Activated naive CD8-positive, alpha-beta T cell treated with anti-CD3 and anti-CD28 coated beads, Interleukin-2, amount 10 ng/mL, durations not matched to agents 7 days and 5 days (primary cell): ENCODE results near the gene ZNF224. TPM values are rescaled to one million over a fixed set of nuclear protein-coding genes. Genes with fewer than 3 reads are reported as not detected.

ENCODE experiments used
- ATAC-seq: fragments of 150-1000 bp; cut with Tn5 transposase; one replicate; pipeline ENCODE4 v1.10.0; 2021; ENCODE audit warnings: low read depth, moderate library complexity
- POLR2A ChIA-PET: fragments of 350-600 bp; sonication (Branson Sonifier 250); formaldehyde crosslinking; loops from one replicate; lab custom pipeline; 2021; ENCODE audit warnings: antibody characterized with exemption; lab: Charles Lee
- DNase-seq: peaks from one replicate; pipeline ENCODE4 v3.0.0; 2021
- H3K27ac Mint-ChIP-seq: one replicate; pipeline ENCODE4 v1.8.0; 2022; ENCODE audit warnings: mild to moderate bottlenecking, mixed read lengths
- H3K27me3 Mint-ChIP-seq: one replicate; pipeline ENCODE4 v1.8.0; 2022; ENCODE audit warnings: mild to moderate bottlenecking, moderate library complexity, mixed read lengths
- H3K36me3 Mint-ChIP-seq: one replicate; pipeline ENCODE4 v1.8.0; 2021; ENCODE audit warnings: mild to moderate bottlenecking, mixed read lengths
- H3K4me1 Mint-ChIP-seq: one replicate; pipeline ENCODE4 v1.8.0; 2021; ENCODE audit warnings: mixed read lengths
- H3K4me3 Mint-ChIP-seq: one replicate; pipeline ENCODE4 v1.8.0; 2022; ENCODE audit warnings: mild to moderate bottlenecking, moderate library complexity, mixed read lengths
- H3K9me3 Mint-ChIP-seq: one replicate; pipeline ENCODE4 v1.8.0; 2021; ENCODE audit warnings: mixed read lengths
- total RNA-seq, 2 experiments: library from RNA; stranded (reverse); gene quantifications; one replicate each; pipeline ENCODE4 v1.2.3, GENCODE V29; 2021

The ZNF224 gene
- total RNA-seq, result 10 to 100 TPM; 55.3 to 58.2 TPM

DNA sequence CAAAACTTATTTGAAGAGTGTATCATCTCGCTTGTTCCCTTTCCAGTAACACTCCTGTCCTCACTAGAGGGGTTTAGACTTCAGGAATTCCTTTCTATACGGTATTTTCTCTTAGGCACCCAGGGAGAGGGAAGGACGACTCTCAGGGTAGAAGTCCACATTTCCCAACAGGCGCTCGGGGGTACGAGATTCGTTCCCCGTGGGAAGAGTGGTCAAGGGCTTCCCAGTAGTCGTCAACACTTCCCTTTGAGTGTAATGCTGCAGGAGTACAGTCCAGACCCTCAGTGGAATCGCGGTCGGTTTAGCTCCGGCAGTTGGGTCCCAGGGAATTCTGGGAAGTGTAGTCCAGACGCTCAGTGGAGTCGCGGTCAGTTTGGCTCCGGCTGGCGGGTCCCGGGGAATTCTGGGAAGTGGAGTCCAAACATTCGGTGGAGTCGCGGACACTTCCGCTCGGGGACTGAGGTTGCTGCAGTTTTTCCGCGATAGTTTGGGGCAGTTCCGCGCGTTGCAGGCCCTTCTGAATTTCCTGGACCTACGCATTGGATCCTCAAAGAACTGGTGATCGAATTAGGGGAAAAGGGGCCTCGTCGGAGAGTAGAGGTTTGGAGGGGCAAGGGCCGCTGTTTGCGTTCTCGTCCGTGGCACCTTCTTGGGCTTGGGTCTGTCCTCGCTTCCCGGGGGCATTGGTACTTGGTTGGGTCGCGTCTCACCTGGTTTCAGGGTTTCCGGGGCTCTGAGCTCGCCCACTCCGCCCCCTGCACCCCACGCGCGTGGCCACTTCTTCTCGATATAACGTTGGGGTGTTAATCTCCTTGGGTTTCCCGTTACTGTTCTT, at the start of gene ZNF224:
ZNF224 (plus strand) TSS at position 431 of the 835 bp plus-strand sequence. CDS start 3,513 bp downstream, outside the sequence.
- H3K4me1 Mint-ChIP-seq, result peaks cover 17% of the 10 kb centered on the region
- POLR2A ChIA-PET, result interaction anchor here (0.6 to 2.2 kb wide), 10 partner anchors 19 to 406 kb away, joined by 3 to 9 read pairs (median 4); partner anchors contain the start of genes ZNF180, ZNF221, ZNF222 and ZNF225
- H3K27ac Mint-ChIP-seq, result peak within 1 kb of the TSS; percentile 92
- H3K9me3 Mint-ChIP-seq, result peaks cover 7% of the 10 kb centered on the region
- DNase-seq (peak; percentile 76), ATAC-seq (peak; percentile 80)
- H3K36me3 Mint-ChIP-seq, result peaks cover 29% of the 10 kb centered on the region
- H3K4me3 Mint-ChIP-seq, result peak within 1 kb of the TSS; percentile 92
- no peaks in the 10 kb centered on the region for H3K27me3 Mint-ChIP-seq

GRCh38 chr19:44050740-44051649, 43.2 kb upstream of the ZNF224 start:
- Mint-ChIP-seq H3K27me3 (peaks cover 2% of the 10 kb centered on the region), H3K9me3 (peaks cover 27% of the 10 kb centered on the region), H3K27ac (peak overlapping the region; percentile 16), H3K36me3 (peaks cover 30% of the 10 kb centered on the region), H3K4me1 (peaks cover 21% of the 10 kb centered on the region), H3K4me3 (peak overlapping the region; percentile 86)
- DNase-seq (peak; percentile 39), ATAC-seq (no peak)
- POLR2A ChIA-PET, result no interaction called here

DNA sequence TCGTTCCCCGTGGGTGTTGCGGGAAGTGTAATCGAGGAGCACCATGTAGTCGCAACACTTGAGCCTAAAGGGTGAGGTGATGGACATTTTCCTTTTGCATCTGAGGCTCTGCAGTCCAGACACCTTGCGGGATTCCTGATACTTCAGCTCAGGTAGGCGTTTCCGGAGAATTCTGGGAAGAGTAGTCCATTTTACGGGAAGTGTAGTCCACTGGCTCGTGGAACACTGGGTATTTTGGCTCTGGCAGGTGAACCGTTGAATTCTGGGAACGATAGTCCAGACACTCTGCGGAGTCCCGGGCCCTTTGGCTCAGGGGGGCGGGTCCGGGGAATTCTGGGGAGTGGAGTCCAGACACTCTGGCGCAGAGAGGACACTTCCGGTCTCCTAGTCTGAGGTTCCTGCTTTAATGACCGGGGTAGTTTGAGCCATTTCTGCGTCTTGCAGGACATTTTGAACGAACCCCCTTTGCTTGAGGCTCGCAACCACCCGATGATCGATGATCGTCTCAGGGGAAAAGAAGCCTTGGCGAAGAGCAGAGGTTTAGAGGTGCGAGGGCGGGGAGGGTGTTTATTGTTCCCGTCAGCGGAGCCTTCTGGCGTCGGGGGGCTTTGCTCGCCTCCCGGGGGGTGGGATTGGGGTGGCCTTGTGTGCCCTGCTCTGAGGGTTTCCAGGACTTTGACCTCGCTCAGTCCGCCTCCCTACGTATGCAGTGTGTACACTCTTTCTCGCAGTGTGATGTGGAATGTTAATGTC, 42.3 kb upstream of the ZNF224 start, which contains the start of gene ZNF223:
ZNF223 (plus strand) TSS at position 387 of the 753 bp plus-strand sequence. CDS start 3,141 bp downstream, outside the sequence.
- peak within 1 kb of the TSS; percentile 73 for H3K27ac Mint-ChIP-seq
- peak within 1 kb of the TSS; percentile 86 for H3K4me3 Mint-ChIP-seq
- DNase-seq (peak; percentile 55), ATAC-seq (peak; percentile 47)
- peaks cover 32% of the 10 kb centered on the region for H3K36me3 Mint-ChIP-seq
- H3K4me1 Mint-ChIP-seq, result peaks cover 21% of the 10 kb centered on the region
- H3K27me3 Mint-ChIP-seq, result peaks cover 2% of the 10 kb centered on the region
- H3K9me3 Mint-ChIP-seq, result peaks cover 28% of the 10 kb centered on the region
- POLR2A ChIA-PET, result no interaction called here

GRCh38 chr19:44055870-44056269, 38.3 kb upstream of the ZNF224 start:
- H3K27ac Mint-ChIP-seq, result no peak overlapping the region
- H3K9me3 Mint-ChIP-seq, result peaks cover 33% of the 10 kb centered on the region
- no peak for DNase-seq
- H3K4me1 Mint-ChIP-seq, result peaks cover 17% of the 10 kb centered on the region
- H3K27me3 Mint-ChIP-seq, result no peaks in the 10 kb centered on the region
- POLR2A ChIA-PET, result no interaction called here
- no peak overlapping the region for H3K4me3 Mint-ChIP-seq
- peaks cover 45% of the 10 kb centered on the region for H3K36me3 Mint-ChIP-seq
- ATAC-seq, result no peak

- H3K27me3 Mint-ChIP-seq, result no peaks in the 10 kb centered on the region
- POLR2A ChIA-PET, result no interaction called here
- peaks cover 48% of the 10 kb centered on the region for H3K36me3 Mint-ChIP-seq
Observed at GRCh38 chr19:44059229-44059628, 34.9 kb upstream of the ZNF224 start.

DNA sequence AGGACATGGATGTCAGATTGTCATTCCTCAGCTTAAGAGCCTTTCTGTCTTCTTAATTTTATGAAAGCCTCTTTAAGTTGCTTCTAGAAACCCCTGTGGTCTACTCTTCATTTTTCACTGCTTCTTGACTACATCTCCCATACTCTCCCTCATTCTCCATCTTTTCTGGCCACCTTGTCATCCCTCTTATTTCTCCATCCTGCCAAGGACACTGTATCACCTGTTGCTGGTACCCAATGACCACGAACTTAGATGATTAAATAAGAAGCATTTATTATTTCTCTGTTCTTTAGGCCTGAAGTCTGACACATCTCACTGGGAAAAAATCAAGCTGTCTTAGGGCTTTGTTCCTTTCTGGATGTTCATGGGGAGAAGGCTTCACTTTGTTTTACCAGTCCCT, 33.1 kb upstream of the ZNF224 start:
- Mint-ChIP-seq H3K4me3 (no peak overlapping the region), H3K27me3 (no peaks in the 10 kb centered on the region), H3K9me3 (peaks cover 21% of the 10 kb centered on the region), H3K4me1 (no peaks in the 10 kb centered on the region), H3K36me3 (peaks cover 40% of the 10 kb centered on the region), H3K27ac (no peak overlapping the region)
- no peak for ATAC-seq
- DNase-seq, result no peak
- POLR2A ChIA-PET, result no interaction called here

More at GRCh38 chr19:44059229-44059628, 34.9 kb upstream of the ZNF224 start:
- no peak overlapping the region for H3K4me3 Mint-ChIP-seq
- H3K27ac Mint-ChIP-seq, result no peak overlapping the region
- no peak for DNase-seq
- no peaks in the 10 kb centered on the region for H3K4me1 Mint-ChIP-seq
- H3K9me3 Mint-ChIP-seq, result peaks cover 26% of the 10 kb centered on the region
- ATAC-seq, result no peak

DNA sequence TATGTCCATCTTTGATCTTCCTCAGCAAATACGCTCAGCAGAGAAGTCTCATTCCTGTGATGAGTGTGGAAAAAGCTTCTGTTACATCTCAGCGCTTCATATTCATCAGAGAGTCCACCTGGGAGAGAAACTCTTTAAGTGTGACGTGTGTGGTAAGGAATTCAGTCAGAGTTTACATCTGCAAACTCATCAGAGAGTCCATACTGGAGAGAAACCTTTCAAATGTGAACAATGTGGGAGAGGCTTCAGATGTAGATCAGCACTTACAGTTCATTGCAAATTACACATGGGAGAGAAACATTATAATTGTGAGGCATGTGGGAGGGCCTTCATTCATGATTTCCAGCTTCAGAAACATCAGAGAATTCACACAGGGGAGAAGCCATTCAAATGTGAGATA, 27.9 kb upstream of the ZNF224 start:
- no peaks in the 10 kb centered on the region for H3K27me3 Mint-ChIP-seq
- peaks cover 4% of the 10 kb centered on the region for H3K4me1 Mint-ChIP-seq
- H3K4me3 Mint-ChIP-seq, result no peak overlapping the region
- POLR2A ChIA-PET, result no interaction called here
- peaks cover 33% of the 10 kb centered on the region for H3K36me3 Mint-ChIP-seq
- H3K9me3 Mint-ChIP-seq, result peaks cover 38% of the 10 kb centered on the region
- DNase-seq (no peak), ATAC-seq (no peak)
- no peak overlapping the region for H3K27ac Mint-ChIP-seq

GRCh38 chr19:44069415-44069814, 24.7 kb upstream of the ZNF224 start:
- Mint-ChIP-seq H3K27ac (no peak overlapping the region), H3K36me3 (peaks cover 26% of the 10 kb centered on the region), H3K27me3 (no peaks in the 10 kb centered on the region), H3K4me3 (no peak overlapping the region), H3K4me1 (peaks cover 16% of the 10 kb centered on the region), H3K9me3 (peaks cover 44% of the 10 kb centered on the region)
- DNase-seq (no peak), ATAC-seq (no peak)
- POLR2A ChIA-PET, result no interaction called here

DNA sequence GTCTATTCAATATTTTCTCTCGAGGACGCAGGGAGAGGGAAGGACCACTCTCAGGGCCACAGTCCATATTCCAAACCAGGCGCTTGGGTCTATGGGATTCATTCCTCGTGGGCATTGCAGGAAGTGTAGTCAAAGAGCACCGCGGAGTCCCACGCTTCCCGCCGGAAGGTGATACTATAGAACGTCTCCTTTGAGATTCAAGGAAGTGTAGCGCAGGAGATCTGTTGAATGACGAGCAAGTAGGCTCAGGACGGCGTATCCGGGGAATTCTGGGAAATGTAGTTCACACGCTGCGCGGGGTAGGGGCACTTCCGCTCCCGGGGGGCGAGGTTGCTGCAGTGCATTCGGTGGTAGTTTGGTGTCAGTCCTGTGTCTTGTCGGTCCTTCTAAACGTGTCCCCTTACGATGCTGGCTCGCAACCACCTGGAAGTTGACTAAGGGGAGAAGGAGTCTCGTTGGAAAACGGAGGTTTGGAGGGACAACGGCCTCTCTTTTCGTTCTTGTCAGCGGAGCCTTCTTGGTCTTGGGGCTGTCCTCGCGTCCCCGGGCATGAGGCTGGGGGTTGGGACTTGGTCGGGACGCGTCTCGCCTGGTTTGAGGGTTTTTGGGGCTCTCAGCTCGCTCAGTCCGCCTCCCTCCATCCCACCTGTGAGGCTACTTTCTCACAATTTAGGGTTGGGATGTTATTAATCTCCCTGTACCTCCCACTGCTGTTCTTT, 22.2 kb upstream of the ZNF224 start, which contains the start of gene ZNF284:
ZNF284 (plus strand) TSS at position 336 of the 719 bp plus-strand sequence. CDS start 4,231 bp downstream, outside the sequence.
- peak; percentile 96 for ATAC-seq
- peak within 1 kb of the TSS; percentile 81 for H3K4me3 Mint-ChIP-seq

GRCh38 chr19:44072543-44073401, 21.4 kb upstream of the ZNF224 start:
- Mint-ChIP-seq H3K9me3 (peaks cover 30% of the 10 kb centered on the region), H3K4me3 (peak overlapping the region; percentile 81), H3K4me1 (peaks cover 16% of the 10 kb centered on the region), H3K36me3 (peaks cover 25% of the 10 kb centered on the region), H3K27ac (no peak overlapping the region), H3K27me3 (no peaks in the 10 kb centered on the region)
- DNase-seq, result no peak
- peak; percentile 12 for ATAC-seq
- POLR2A ChIA-PET, result interaction anchor here (1.3 to 1.6 kb wide), 3 partner anchors 22 to 138 kb away, joined by 3 to 7 read pairs (median 3); partner anchors contain the start of genes ZNF222, ZNF224 and ZNF45

More for the DNA sequence above, 22.2 kb upstream of the ZNF224 start, which contains the start of gene ZNF284:
- Mint-ChIP-seq H3K9me3 (peaks cover 32% of the 10 kb centered on the region), H3K36me3 (peaks cover 23% of the 10 kb centered on the region), H3K4me1 (peaks cover 16% of the 10 kb centered on the region), H3K27me3 (no peaks in the 10 kb centered on the region), H3K27ac (peak within 1 kb of the TSS; percentile 57)
- POLR2A ChIA-PET, result interaction anchor here (1.5 to 1.6 kb wide), 2 partner anchors 22 to 137 kb away, joined by 3 to 7 read pairs; partner anchors contain the start of genes ZNF224 and ZNF45
- DNase-seq, result peak; percentile 76

- Mint-ChIP-seq H3K4me1 (peaks cover 12% of the 10 kb centered on the region), H3K27ac (no peak overlapping the region), H3K9me3 (peaks cover 11% of the 10 kb centered on the region), H3K36me3 (peaks cover 37% of the 10 kb centered on the region), H3K4me3 (no peak overlapping the region), H3K27me3 (no peaks in the 10 kb centered on the region)
- POLR2A ChIA-PET, result no interaction called here
- ATAC-seq, result no peak
- no peak for DNase-seq
Observed at GRCh38 chr19:44076325-44076724, 17.8 kb upstream of the ZNF224 start.
